ENCODE results near the gene RFT1. TPM values are rescaled to one million over a fixed set of nuclear protein-coding genes. Genes with fewer than 3 reads are reported as not detected.

RFT1 gene
- total RNA-seq, 1 donor: 11.9 TPM

DNA sequence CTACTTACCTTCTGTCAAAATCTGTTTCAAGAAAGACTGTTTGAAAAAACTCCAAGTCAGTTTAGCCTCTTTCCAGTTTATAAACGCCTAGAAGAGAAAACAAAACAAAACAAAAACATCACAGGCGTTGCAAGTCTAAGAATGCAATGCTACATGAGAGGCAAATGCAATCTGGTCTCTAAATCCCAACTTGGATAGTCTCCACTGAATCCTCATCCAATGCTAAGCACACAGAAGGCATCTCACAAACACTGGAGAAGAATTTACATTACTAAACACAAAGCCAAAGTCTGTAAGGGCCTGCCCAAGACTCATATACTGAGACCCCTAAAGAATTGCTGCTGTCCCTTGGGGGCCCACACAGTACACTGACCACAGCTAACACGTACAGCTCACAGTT, 18.4 kb downstream of the RFT1 start:
- no peak for DNase-seq (ENCODE audit: insufficient read length, low spot score, missing footprints)
- H3K36me3 ChIP-seq (ENCODE audit: insufficient read depth, low read length): peaks cover 15% of the 10 kb centered on the region
- TF ChIP-seq, protein P1, sequence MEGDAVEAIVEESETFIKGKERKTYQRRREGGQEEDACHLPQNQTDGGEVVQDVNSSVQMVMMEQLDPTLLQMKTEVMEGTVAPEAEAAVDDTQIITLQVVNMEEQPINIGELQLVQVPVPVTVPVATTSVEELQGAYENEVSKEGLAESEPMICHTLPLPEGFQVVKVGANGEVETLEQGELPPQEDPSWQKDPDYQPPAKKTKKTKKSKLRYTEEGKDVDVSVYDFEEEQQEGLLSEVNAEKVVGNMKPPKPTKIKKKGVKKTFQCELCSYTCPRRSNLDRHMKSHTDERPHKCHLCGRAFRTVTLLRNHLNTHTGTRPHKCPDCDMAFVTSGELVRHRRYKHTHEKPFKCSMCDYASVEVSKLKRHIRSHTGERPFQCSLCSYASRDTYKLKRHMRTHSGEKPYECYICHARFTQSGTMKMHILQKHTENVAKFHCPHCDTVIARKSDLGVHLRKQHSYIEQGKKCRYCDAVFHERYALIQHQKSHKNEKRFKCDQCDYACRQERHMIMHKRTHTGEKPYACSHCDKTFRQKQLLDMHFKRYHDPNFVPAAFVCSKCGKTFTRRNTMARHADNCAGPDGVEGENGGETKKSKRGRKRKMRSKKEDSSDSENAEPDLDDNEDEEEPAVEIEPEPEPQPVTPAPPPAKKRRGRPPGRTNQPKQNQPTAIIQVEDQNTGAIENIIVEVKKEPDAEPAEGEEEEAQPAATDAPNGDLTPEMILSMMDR (IDR thresholded peaks at IDR 0.05; ENCODE audit: extremely low read depth, low read depth, low read length): no peak

DNA sequence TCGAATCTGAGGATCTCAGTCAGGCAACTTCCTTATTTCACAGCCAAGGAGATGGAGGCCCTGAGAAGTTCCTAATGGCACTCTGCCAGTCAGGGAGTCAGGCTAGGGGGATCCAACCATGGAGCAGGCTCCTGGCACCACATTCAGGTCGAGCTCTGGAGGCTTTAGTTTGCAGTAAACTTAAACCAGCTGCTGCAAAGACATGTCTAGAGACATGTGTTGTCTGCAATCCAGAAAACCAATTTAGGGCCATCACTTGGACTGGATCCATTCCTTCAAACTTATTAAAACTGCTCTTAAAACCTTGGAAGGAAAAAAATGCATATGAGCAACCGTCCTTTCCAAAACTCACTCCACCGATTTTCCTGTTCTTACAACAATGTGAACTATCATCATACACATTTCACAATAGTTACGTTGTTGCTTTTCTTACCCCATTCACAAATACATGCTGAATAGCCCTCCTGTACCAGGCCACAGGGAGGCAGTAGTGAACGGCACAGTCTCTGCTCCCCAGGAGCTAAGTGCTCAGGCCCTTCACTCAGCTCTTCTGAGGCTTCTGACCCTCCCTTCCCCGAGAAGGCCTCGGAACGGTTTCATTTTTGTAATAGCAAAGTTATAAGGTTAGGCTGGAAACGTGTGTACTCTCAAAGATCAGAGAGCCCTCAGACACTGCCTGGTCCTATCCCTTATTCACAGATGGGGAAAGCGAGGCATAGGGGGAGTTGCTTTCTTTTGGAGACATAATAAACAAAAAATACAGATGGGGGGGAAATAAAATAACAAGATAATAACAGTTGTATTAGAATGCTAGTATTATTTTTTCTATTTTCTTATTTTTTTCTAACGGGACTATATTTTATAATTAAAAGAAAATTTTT, 20.1 kb downstream of the RFT1 start:
- Histone ChIP-seq H4K20me1 (ENCODE audit: insufficient read depth, low read length) (no peaks in the 10 kb centered on the region), H3K4me3 (ENCODE audit: insufficient read depth, low read length) (no peak overlapping the region), H3K27ac (ENCODE audit: low read depth, low read length) (peak overlapping the region; percentile 4), H3K79me2 (ENCODE audit: insufficient read depth, low read length) (no peaks in the 10 kb centered on the region), H3K27me3 (ENCODE audit: insufficient read depth, low read length) (no peaks in the 10 kb centered on the region), H2AFZ (ENCODE audit: low read length) (no peak overlapping the region), H3K4me2 (ENCODE audit: insufficient read depth, low read length) (no peak overlapping the region), H3K9me3 (ENCODE audit: low read depth, low read length) (no peaks in the 10 kb centered on the region), H3K4me1 (ENCODE audit: insufficient read depth, low read length) (peaks cover 27% of the 10 kb centered on the region), H3K36me3 (ENCODE audit: insufficient read depth, low read length) (peaks cover 17% of the 10 kb centered on the region)
- TF ChIP-seq, protein P1 (IDR thresholded peaks at IDR 0.05; ENCODE audit: extremely low read depth, low read depth, low read length): peak; percentile 65
- DNase-seq (ENCODE audit: insufficient read length, low spot score, missing footprints): no peak

More for the DNA sequence above, 18.4 kb downstream of the RFT1 start:
- Histone ChIP-seq H3K27me3 (ENCODE audit: insufficient read depth, low read length) (no peaks in the 10 kb centered on the region), H3K4me3 (ENCODE audit: insufficient read depth, low read length) (no peak overlapping the region), H2AFZ (ENCODE audit: low read length) (no peak overlapping the region), H3K4me2 (ENCODE audit: insufficient read depth, low read length) (no peak overlapping the region), H4K20me1 (ENCODE audit: insufficient read depth, low read length) (no peaks in the 10 kb centered on the region), H3K27ac (ENCODE audit: low read depth, low read length) (no peak overlapping the region), H3K4me1 (ENCODE audit: insufficient read depth, low read length) (peaks cover 27% of the 10 kb centered on the region), H3K79me2 (ENCODE audit: insufficient read depth, low read length) (no peaks in the 10 kb centered on the region), H3K9me3 (ENCODE audit: low read depth, low read length) (no peaks in the 10 kb centered on the region)

DNA sequence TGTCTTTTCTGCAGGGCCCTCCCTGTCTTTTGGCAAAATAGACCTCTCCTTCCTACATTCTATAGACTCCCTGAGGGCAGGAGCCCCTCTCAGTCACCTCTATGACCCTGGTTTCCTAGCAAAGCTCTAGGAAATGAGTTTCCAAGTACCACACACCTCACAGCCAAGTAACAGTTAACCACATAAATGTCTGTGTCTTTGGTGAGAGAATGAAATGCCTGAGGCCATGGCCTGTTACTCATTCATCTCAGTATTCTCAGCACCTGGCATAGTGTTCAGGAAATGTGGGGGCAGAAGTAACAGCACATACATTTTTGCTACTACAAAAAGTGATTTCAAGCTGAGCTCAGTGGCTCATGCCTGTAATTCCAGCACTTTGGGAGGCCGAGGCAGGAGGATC, 21.0 kb downstream of the RFT1 start:
- Histone ChIP-seq H3K27ac (ENCODE audit: low read depth, low read length) (peak overlapping the region; percentile 4), H3K79me2 (ENCODE audit: insufficient read depth, low read length) (no peaks in the 10 kb centered on the region), H2AFZ (ENCODE audit: low read length) (no peak overlapping the region), H4K20me1 (ENCODE audit: insufficient read depth, low read length) (no peaks in the 10 kb centered on the region), H3K4me2 (ENCODE audit: insufficient read depth, low read length) (no peak overlapping the region), H3K4me1 (ENCODE audit: insufficient read depth, low read length) (peaks cover 25% of the 10 kb centered on the region), H3K4me3 (ENCODE audit: insufficient read depth, low read length) (no peak overlapping the region), H3K27me3 (ENCODE audit: insufficient read depth, low read length) (no peaks in the 10 kb centered on the region), H3K9me3 (ENCODE audit: low read depth, low read length) (no peaks in the 10 kb centered on the region), H3K36me3 (ENCODE audit: insufficient read depth, low read length) (peaks cover 17% of the 10 kb centered on the region)
- TF ChIP-seq, protein P1 (IDR thresholded peaks at IDR 0.05; ENCODE audit: extremely low read depth, low read depth, low read length): no peak
- DNase-seq (ENCODE audit: insufficient read length, low spot score, missing footprints): no peak

DNA sequence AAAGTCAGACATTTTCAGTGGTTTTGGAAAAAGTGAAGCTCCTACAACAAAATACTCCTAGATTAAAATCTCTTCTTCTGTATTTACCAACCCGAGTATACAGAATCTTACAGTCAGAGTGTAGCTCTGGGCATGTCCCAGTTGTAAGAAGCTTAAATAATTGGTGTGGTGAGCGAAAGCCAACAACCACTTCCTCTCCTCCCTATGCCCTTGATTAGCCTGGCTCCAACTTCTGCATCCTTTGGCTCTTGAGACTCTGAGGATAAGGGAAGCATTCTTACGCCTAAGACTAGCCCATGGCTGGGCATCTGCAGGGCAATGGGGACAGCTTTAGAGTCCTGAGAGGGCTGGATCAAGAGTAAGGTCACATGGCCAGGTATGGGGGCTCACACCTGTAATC, 25.5 kb downstream of the RFT1 start:
- Histone ChIP-seq H3K27me3 (ENCODE audit: insufficient read depth, low read length) (no peaks in the 10 kb centered on the region), H3K4me2 (ENCODE audit: insufficient read depth, low read length) (no peak overlapping the region), H3K9me3 (ENCODE audit: low read depth, low read length) (no peaks in the 10 kb centered on the region), H2AFZ (ENCODE audit: low read length) (no peak overlapping the region), H3K79me2 (ENCODE audit: insufficient read depth, low read length) (no peaks in the 10 kb centered on the region), H4K20me1 (ENCODE audit: insufficient read depth, low read length) (no peaks in the 10 kb centered on the region), H3K27ac (ENCODE audit: low read depth, low read length) (no peak overlapping the region), H3K4me1 (ENCODE audit: insufficient read depth, low read length) (peaks cover 21% of the 10 kb centered on the region), H3K4me3 (ENCODE audit: insufficient read depth, low read length) (no peak overlapping the region), H3K36me3 (ENCODE audit: insufficient read depth, low read length) (peaks cover 27% of the 10 kb centered on the region)
- DNase-seq (ENCODE audit: insufficient read length, low spot score, missing footprints): no peak
- TF ChIP-seq, protein P1 (IDR thresholded peaks at IDR 0.05; ENCODE audit: extremely low read depth, low read depth, low read length): no peak

All from osteoblast (primary cell).